CD4-positive, CD25-positive, alpha-beta regulatory T cell (primary cell): ENCODE data around the gene COPZ1. TPM values are rescaled to one million over a fixed set of nuclear protein-coding genes. Genes with fewer than 3 reads are reported as not detected.

ENCODE experiments used
- ATAC-seq, 2 donors: fragments of 150-1000 bp; cut with Tn5 transposase; one replicate each; pipeline ENCODE4 v1.10.0; 2021; ENCODE audit warnings: low read depth in 2 of 2, moderate number of reproducible peaks in 2 of 2, moderate library complexity in 1 of 2
- DNase-seq, 3 donors: peaks; one replicate each; pipeline versions ENCODE4 v3.0.0 to v3.0.0-alpha.2; 2012 to 2022; ENCODE audit warnings: mixed read lengths in 1 of 3
- H3K27ac ChIP-seq: one replicate; pipeline ENCODE4 v1.7.0; 2013; ENCODE audit warnings: mild to moderate bottlenecking, low read length; ENCODE audit not compliant: insufficient read depth, poor library complexity, severe bottlenecking
- H3K27me3 ChIP-seq: one replicate; pipeline ENCODE4 v1.7.0; 2013; ENCODE audit warnings: low read length; ENCODE audit not compliant: control insufficient read depth, insufficient read depth
- H3K36me3 ChIP-seq: one replicate; pipeline ENCODE4 v1.7.0; 2013; ENCODE audit warnings: mild to moderate bottlenecking, low read length, moderate library complexity; ENCODE audit not compliant: control insufficient read depth, insufficient read depth
- H3K4me1 ChIP-seq: 2 replicates; pipeline ENCODE4 v1.7.0; 2013; ENCODE audit warnings: mild to moderate bottlenecking, low read length; ENCODE audit not compliant: insufficient read depth, control insufficient read depth, poor library complexity, severe bottlenecking
- H3K4me3 ChIP-seq: one replicate; pipeline ENCODE4 v1.7.0; 2013; ENCODE audit warnings: low read depth, mild to moderate bottlenecking, low read length, moderate library complexity
- H3K9me3 ChIP-seq, 2 experiments: 1 replicate in 1 of 2; 2 replicates in 1 of 2; pipeline ENCODE4 v1.7.0; 2013; ENCODE audit warnings: low read length in 2 of 2, mild to moderate bottlenecking in 1 of 2, moderate library complexity in 1 of 2; ENCODE audit not compliant: control insufficient read depth in 2 of 2
- H3K27ac Mint-ChIP-seq, 3 donors: one replicate each; pipeline ENCODE4 v1.8.0; 2020 to 2022; ENCODE audit warnings: mild to moderate bottlenecking in 3 of 3, mixed read lengths in 3 of 3, moderate library complexity in 2 of 3
- H3K27me3 Mint-ChIP-seq: one replicate; pipeline ENCODE4 v1.8.0; 2022; ENCODE audit warnings: mild to moderate bottlenecking, mixed read lengths
- H3K36me3 Mint-ChIP-seq: one replicate; pipeline ENCODE4 v1.8.0; 2020; ENCODE audit warnings: mixed read lengths
- H3K4me1 Mint-ChIP-seq, 4 donors: one replicate each; pipeline ENCODE4 v1.8.0; 2020 to 2022; ENCODE audit warnings: mixed read lengths in 4 of 4, mild to moderate bottlenecking in 1 of 4
- H3K4me3 Mint-ChIP-seq, 4 donors: one replicate each; pipeline ENCODE4 v1.8.0; 2020 to 2022; ENCODE audit warnings: mild to moderate bottlenecking in 4 of 4, mixed read lengths in 4 of 4, moderate library complexity in 3 of 4
- H3K9me3 Mint-ChIP-seq, 7 donors: one replicate each; pipeline ENCODE4 v1.8.0; 2020 to 2022; ENCODE audit warnings: mixed read lengths in 7 of 7, mild to moderate bottlenecking in 3 of 7, moderate library complexity in 2 of 7
- polyA plus RNA-seq, 4 donors: library from polyadenylated mRNA; unstranded; fragments of 300-500 nt; fragmentation: Illumina TruSeq; gene quantifications; one replicate each; pipeline ENCODE4 v1.2.3, GENCODE V29; 2021
- total RNA-seq: library from RNA; stranded (reverse); gene quantifications from one replicate; pipeline ENCODE4 v1.2.3, GENCODE V29; 2022

The COPZ1 gene
- total and polyA plus RNA-seq, 5 donors from 2014 or later = 65.3 to 213 (median 154) TPM

DNA sequence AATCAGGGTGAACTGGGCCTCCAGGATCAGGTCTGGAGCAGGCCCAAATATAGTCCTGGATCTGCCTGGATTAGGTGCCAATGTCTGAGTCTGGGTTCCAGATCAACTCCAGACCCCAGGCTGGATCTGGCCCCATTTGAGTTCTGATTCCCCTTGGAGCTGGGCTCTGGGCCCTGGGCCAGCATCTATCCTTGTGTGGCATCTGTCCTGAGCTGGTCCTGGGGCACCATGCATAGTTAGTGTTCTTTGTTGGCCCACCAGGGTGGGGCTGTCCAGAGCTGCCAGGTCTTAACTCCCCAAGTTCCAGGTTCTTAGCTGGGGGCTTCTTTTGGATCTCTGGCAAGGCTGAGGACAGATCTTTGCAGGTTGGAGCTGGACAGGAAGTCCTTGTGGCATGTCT is 70.6 kb downstream of the COPZ1 start:
- peaks cover 0 to 33% (median 13%) of the 10 kb centered on the region in 4 donors for H3K4me1 Mint-ChIP-seq
- Histone ChIP-seq H3K4me3 (no peak overlapping the region), H3K9me3 (no peaks in the 10 kb centered on the region), H3K4me1 (peaks cover 13% of the 10 kb centered on the region), H3K36me3 (peaks cover 53% of the 10 kb centered on the region), H3K27me3 (no peaks in the 10 kb centered on the region), H3K27ac (no peak overlapping the region)
- H3K27me3 Mint-ChIP-seq = no peaks in the 10 kb centered on the region
- DNase-seq = no peak
- peak overlapping the region in 1 of 3 donors; percentile 62 for H3K27ac Mint-ChIP-seq
- H3K4me3 Mint-ChIP-seq = no peak overlapping the region
- peaks cover 40% of the 10 kb centered on the region for H3K36me3 Mint-ChIP-seq
- no peaks in the 10 kb centered on the region for H3K9me3 Mint-ChIP-seq
- no peak for ATAC-seq

DNA sequence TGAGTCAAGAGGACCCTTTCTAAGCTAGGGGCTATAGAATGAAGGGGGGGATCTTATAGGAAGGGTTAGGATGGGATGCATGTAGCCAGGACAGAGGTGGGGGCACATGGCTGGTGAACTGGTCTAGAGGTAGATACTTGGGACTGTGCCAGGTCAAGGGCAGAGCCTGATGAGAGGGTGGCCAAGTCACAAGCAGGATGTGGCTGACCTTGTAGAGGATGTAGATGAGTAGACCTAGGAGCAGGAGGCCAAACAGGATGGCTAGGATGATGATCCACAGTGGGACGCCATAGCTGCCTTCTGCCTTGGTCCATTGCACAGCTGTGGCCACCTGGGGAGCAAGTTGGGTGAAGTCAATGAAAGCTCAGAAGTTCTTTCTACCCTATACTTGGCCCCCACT is 72.2 kb downstream of the COPZ1 start:
- H3K27me3 ChIP-seq = no peaks in the 10 kb centered on the region
- Mint-ChIP-seq H3K9me3 (no peaks in the 10 kb centered on the region), H3K36me3 (peaks cover 54% of the 10 kb centered on the region), H3K27ac (peak overlapping the region in 2 of 3 donors; percentile 56 to 69), H3K4me3 (no peak overlapping the region), H3K4me1 (peaks cover 0 to 25% (median 11%) of the 10 kb centered on the region in 4 donors), H3K27me3 (no peaks in the 10 kb centered on the region)
- no peak overlapping the region for H3K27ac ChIP-seq
- no peak overlapping the region for H3K4me3 ChIP-seq
- H3K36me3 ChIP-seq = peaks cover 69% of the 10 kb centered on the region
- DNase-seq (no peak), ATAC-seq (no peak)
- H3K4me1 ChIP-seq = no peaks in the 10 kb centered on the region
- H3K9me3 ChIP-seq = no peaks in the 10 kb centered on the region

DNA sequence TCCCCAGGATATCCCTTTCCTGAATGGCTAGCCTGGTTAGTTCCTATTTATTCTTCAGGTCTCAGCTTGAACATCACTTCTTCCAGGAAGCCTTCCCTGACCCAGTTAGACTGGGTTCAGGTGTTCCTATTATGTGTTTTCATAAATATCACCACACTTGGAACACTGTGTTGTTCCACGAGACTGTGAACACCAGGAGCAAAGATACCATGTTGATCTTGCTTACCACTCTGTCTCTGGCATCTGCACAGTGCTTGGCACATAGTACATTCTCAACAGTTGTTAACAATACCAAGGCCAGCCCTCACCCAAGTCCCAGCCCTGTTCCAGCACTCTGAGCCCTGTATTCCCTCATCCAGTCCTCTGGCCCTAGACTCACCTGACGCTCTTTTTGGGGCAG is 73.3 kb downstream of the COPZ1 start:
- H3K36me3 Mint-ChIP-seq = peaks cover 60% of the 10 kb centered on the region
- H3K4me3 Mint-ChIP-seq = no peak overlapping the region
- no peak for DNase-seq
- peaks cover 0 to 25% (median 11%) of the 10 kb centered on the region in 4 donors for H3K4me1 Mint-ChIP-seq
- no peak for ATAC-seq
- H3K27ac ChIP-seq = no peak overlapping the region
- H3K9me3 ChIP-seq = no peaks in the 10 kb centered on the region
- no peaks in the 10 kb centered on the region for H3K9me3 Mint-ChIP-seq
- peaks cover 76% of the 10 kb centered on the region for H3K36me3 ChIP-seq
- H3K27me3 ChIP-seq = no peaks in the 10 kb centered on the region
- peak overlapping the region in 2 of 3 donors; percentile 29 to 56 for H3K27ac Mint-ChIP-seq
- H3K4me3 ChIP-seq = no peak overlapping the region
- no peaks in the 10 kb centered on the region for H3K27me3 Mint-ChIP-seq
- H3K4me1 ChIP-seq = no peaks in the 10 kb centered on the region

DNA sequence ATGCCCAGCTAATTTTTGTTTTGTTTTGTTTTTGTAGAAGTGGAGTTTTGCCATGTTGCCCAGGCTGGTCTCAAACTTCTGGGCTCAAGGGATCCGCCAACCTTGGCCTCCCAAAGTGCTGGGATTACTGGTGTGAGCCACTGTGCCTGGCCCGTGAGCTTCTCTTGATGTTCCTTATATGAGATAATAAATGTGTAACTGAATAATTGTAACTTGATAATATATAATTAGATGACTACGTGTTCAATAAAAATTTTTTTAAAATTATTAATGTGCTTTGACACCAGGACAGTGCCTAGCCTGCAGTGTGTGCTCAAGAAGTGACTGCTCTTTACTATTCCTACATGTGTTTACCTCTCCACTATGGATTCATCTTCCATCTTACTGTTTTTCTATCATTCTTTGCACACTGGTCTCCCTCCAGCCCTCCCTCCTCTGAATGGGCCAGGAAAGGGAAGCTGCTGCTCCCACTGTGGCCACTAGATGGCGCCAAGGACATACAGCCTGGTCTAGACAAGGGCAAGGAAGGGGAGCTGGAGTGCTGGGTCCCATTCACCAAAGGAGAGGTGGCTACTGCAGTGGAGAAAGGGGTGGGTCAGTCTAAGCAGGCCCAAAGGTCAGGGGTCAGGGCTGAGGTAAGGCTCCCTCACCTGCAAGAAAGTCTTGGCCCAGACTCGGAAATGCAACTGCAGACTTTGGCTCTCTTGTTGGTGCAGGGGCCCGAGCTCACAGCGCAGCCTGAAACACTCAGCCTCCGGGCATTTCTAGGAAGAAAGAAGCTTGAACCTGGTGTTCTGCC is 74.3 kb downstream of the COPZ1 start:
- no peak overlapping the region for H3K4me3 ChIP-seq
- no peaks in the 10 kb centered on the region for H3K9me3 ChIP-seq
- ATAC-seq (peak; percentile 89 to 92), DNase-seq (peak; percentile 75 to 85 (median 85))
- Mint-ChIP-seq H3K27ac (peak overlapping the region in 1 of 3 donors; percentile 50), H3K4me3 (no peak overlapping the region), H3K27me3 (no peaks in the 10 kb centered on the region), H3K36me3 (peaks cover 61% of the 10 kb centered on the region), H3K4me1 (peaks cover under 1 to 19% (median 8%) of the 10 kb centered on the region in 4 donors), H3K9me3 (no peaks in the 10 kb centered on the region)
- no peak overlapping the region for H3K27ac ChIP-seq
- H3K36me3 ChIP-seq = peaks cover 82% of the 10 kb centered on the region
- H3K4me1 ChIP-seq = peaks cover 3% of the 10 kb centered on the region
- H3K27me3 ChIP-seq = no peaks in the 10 kb centered on the region

DNA sequence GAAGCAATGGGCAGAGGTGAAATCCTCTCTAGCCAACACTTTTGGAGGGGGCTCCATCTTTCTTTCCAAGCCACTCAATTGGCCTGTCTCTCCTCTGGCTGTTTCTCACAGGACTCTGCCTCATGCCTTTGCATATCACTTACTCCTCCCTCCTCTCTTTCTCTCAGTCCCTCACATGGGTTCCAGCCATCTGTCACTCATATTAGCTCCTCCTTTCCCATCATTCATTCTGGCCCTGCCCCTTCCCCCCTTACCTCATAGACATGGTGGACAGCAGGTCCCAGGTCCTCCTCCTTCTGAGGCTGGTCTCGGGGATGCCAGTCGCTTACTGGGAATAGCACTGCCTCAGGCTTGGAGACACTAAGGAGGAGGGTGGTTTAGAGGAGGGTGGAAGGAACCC is 76.2 kb downstream of the COPZ1 start:
- Histone ChIP-seq H3K36me3 (peaks cover 86% of the 10 kb centered on the region), H3K27ac (no peak overlapping the region)

More for the DNA sequence above, 76.2 kb downstream of the COPZ1 start:
- ATAC-seq = no peak
- Histone ChIP-seq H3K9me3 (no peaks in the 10 kb centered on the region), H3K27me3 (no peaks in the 10 kb centered on the region), H3K4me1 (peaks cover 12% of the 10 kb centered on the region), H3K4me3 (no peak overlapping the region)
- peaks cover 61% of the 10 kb centered on the region for H3K36me3 Mint-ChIP-seq
- H3K9me3 Mint-ChIP-seq = no peaks in the 10 kb centered on the region
- no peak for DNase-seq
- H3K4me1 Mint-ChIP-seq = peaks cover 6 to 30% (median 12%) of the 10 kb centered on the region in 4 donors
- no peaks in the 10 kb centered on the region for H3K27me3 Mint-ChIP-seq
- H3K4me3 Mint-ChIP-seq = no peak overlapping the region
- peak overlapping the region in 1 of 3 donors; percentile 76 for H3K27ac Mint-ChIP-seq

Other genes starting within 250 kb of the COPZ1 start
- gene SMUG1, start 136.1 kb upstream of the COPZ1 start, total RNA-seq = 13.0 TPM
- gene SMUG1, start 136.1 kb upstream of the COPZ1 start, polyA plus RNA-seq = 10 to 100 TPM; 24.5 to 38.1 (median 30.7) TPM
- 38.9 TPM for gene CBX5, start 45.0 kb upstream of the COPZ1 start, total RNA-seq
- 10 to 100 TPM; 18.2 to 21.5 (median 19.6) TPM for gene CBX5, start 45.0 kb upstream of the COPZ1 start, polyA plus RNA-seq
- gene HNRNPA1, start 44.4 kb upstream of the COPZ1 start, total RNA-seq = 1,288 TPM
- 100 to 1,000 TPM; 750 to 913 (median 830) TPM for gene HNRNPA1, start 44.4 kb upstream of the COPZ1 start, polyA plus RNA-seq
- 2.8 TPM for gene NFE2, start 24.1 kb upstream of the COPZ1 start, total RNA-seq
- gene NFE2, start 24.1 kb upstream of the COPZ1 start, polyA plus RNA-seq = under 1 TPM in 1 of 4 donors, not detected in 3; 0.18 TPM
- gene GPR84, start 39.4 kb downstream of the COPZ1 start, total RNA-seq = not detected
- not detected for gene GPR84, start 39.4 kb downstream of the COPZ1 start, polyA plus RNA-seq
- 0.86 TPM for gene ZNF385A, start 59.6 kb downstream of the COPZ1 start, total RNA-seq
- gene ZNF385A, start 59.6 kb downstream of the COPZ1 start, polyA plus RNA-seq = under 1 TPM in 2 of 4 donors, not detected in 2; 0.14 to 0.17 TPM
- 57.4 TPM for gene ITGA5, start 94.1 kb downstream of the COPZ1 start, total RNA-seq
- gene ITGA5, start 94.1 kb downstream of the COPZ1 start, polyA plus RNA-seq = 10 to 100 TPM; 18.6 to 31.8 (median 23.7) TPM
- 3.0 TPM for gene GTSF1, start 148.5 kb downstream of the COPZ1 start, total RNA-seq
- gene GTSF1, start 148.5 kb downstream of the COPZ1 start, polyA plus RNA-seq = 10 to 100 TPM; 12.7 to 30.3 (median 18.4) TPM
- 142 TPM for gene NCKAP1L, start 172.6 kb downstream of the COPZ1 start, total RNA-seq
- gene NCKAP1L, start 172.6 kb downstream of the COPZ1 start, polyA plus RNA-seq = 100 to 1,000 TPM in 2 of 4 donors, 10 to 100 TPM in 2; 91.3 to 138 (median 115) TPM
- gene PDE1B, start 224.5 kb downstream of the COPZ1 start, total RNA-seq = 19.4 TPM
- gene PDE1B, start 224.5 kb downstream of the COPZ1 start, polyA plus RNA-seq = 1 to 10 TPM in 1 of 4 donors, under 1 TPM in 2, not detected in 1; 0.44 to 2.3 (median 0.67) TPM